HG02588 (cell line): ENCODE results near the gene ANKRD28.
"Not testable (repeated sequence)": the region's sequence is repeated elsewhere in the genome, so short reads cannot be mapped to it uniquely, and the experiment has no call there.

ENCODE experiments used
- ATAC-seq: cut with Tn5 transposase; IDR thresholded peaks from one replicate; pipeline ENCODE4 v1.9.1; 2021; ENCODE audit warnings: mild to moderate bottlenecking, moderate library complexity; ENCODE audit not compliant: unreplicated experiment

The ANKRD28 gene

GRCh38 chr3:15638891-15639262 lies 158.9 kb downstream of the ANKRD28 start:
- ATAC-seq, result peak; percentile 31

- no peak for ATAC-seq
Measured at GRCh38 chr3:15638193-15638890, 159.4 kb downstream of the ANKRD28 start.

GRCh38 chr3:15637131-15637951 lies 160.4 kb downstream of the ANKRD28 start:
- no peak for ATAC-seq

GRCh38 chr3:15636028-15636709 lies 161.6 kb downstream of the ANKRD28 start:
- peak; percentile 53 for ATAC-seq

GRCh38 chr3:15635121-15635661 lies 162.6 kb downstream of the ANKRD28 start:
- no peak for ATAC-seq

GRCh38 chr3:15634671-15635070 lies 163.1 kb downstream of the ANKRD28 start:
- ATAC-seq, result no peak

- no peak for ATAC-seq
Measured at GRCh38 chr3:15633766-15634598, 163.8 kb downstream of the ANKRD28 start.

- no peak for ATAC-seq
Measured at GRCh38 chr3:15633159-15633558, 164.6 kb downstream of the ANKRD28 start.

- ATAC-seq, result no peak
Measured at GRCh38 chr3:15632212-15632580, 165.6 kb downstream of the ANKRD28 start.

- ATAC-seq, result no peak
Measured at GRCh38 chr3:15631426-15632211, 166.2 kb downstream of the ANKRD28 start.

GRCh38 chr3:15630646-15631350 lies 167.0 kb downstream of the ANKRD28 start:
- peak; percentile 49 for ATAC-seq

- peak; percentile 95 for ATAC-seq
Measured at GRCh38 chr3:15629860-15630597, 167.8 kb downstream of the ANKRD28 start.

GRCh38 chr3:15628967-15629366 lies 168.8 kb downstream of the ANKRD28 start:
- ATAC-seq, result no peak

- ATAC-seq, result no peak
Measured at GRCh38 chr3:15623535-15624440, 174.0 kb downstream of the ANKRD28 start.

- ATAC-seq, result not testable (repeated sequence)
Measured at GRCh38 chr3:15619659-15620464, 177.9 kb downstream of the ANKRD28 start.
